Embryonic facial prominence (tissue), 1 donor: ENCODE results near the gene BPIFA2.

Source experiments
- DNase-seq: peaks from one replicate; pipeline ENCODE4 v3.0.0-alpha.2; 2016; ENCODE audit errors: extremely low spot score

Gene BPIFA2

GRCh38 chr20:33199026-33199425 is 31.1 kb downstream of the BPIFA2 start:
- DNase-seq: no peak

- DNase-seq: no peak
These were observed 34.5 kb downstream of the BPIFA2 start for GRCh38 chr20:33202451-33202850.

- DNase-seq: no peak
These were observed 35.5 kb downstream of the BPIFA2 start for GRCh38 chr20:33203444-33203843.

GRCh38 chr20:33209789-33210188 is 41.8 kb downstream of the BPIFA2 start:
- DNase-seq: peak; percentile 39

- no peak for DNase-seq
These were observed 42.4 kb downstream of the BPIFA2 start for GRCh38 chr20:33210371-33210770.

- DNase-seq: no peak
These were observed 44.0 kb downstream of the BPIFA2 start for GRCh38 chr20:33211817-33212424.

- DNase-seq: no peak
These were observed 49.1 kb downstream of the BPIFA2 start, which contains the start of gene BPIFA3 for GRCh38 chr20:33217052-33217451. BPIFA3 (plus strand) TSS chr20:33217352; CDS start chr20:33217537, 185 bp downstream.

- DNase-seq: no peak
These were observed 56.4 kb downstream of the BPIFA2 start for GRCh38 chr20:33224399-33224798.

- DNase-seq: no peak
These were observed 61.9 kb downstream of the BPIFA2 start for GRCh38 chr20:33229843-33230242.
